GM12873 (cell line): ENCODE measurements around the gene CLASRP.

ENCODE experiments used
- CTCF ChIP-seq: IDR thresholded peaks from 2 replicates; pipeline ENCODE4 v1.5.1; 2012; ENCODE audit warnings: low read depth, mild to moderate bottlenecking, moderate library complexity, low read length, control low read depth; ENCODE audit not compliant: insufficient read depth; ENCODE audit errors: missing control alignments

The CLASRP gene

GRCh38 chr19:45038931-45039893 is at the start of gene CLASRP:
TSS of gene CLASRP (plus strand) at chr19:45039045. CDS start at chr19:45040213, 1,168 bp downstream.
- no peak for TF ChIP-seq CTCF

GRCh38 chr19:44990459-44990858 is 48.4 kb upstream of the CLASRP start:
- no peak for TF ChIP-seq CTCF

GRCh38 chr19:44990966-44991365 is 47.9 kb upstream of the CLASRP start:
- no peak for TF ChIP-seq CTCF

GRCh38 chr19:44992336-44993163 is 46.3 kb upstream of the CLASRP start:
- TF ChIP-seq CTCF, result no peak

GRCh38 chr19:44993526-44993925 is 45.3 kb upstream of the CLASRP start:
- TF ChIP-seq CTCF, result no peak

- TF ChIP-seq CTCF, result no peak
Observed at GRCh38 chr19:44993926-44994537, 44.8 kb upstream of the CLASRP start.
